HepG2 (cell line): ENCODE results near the gene PIGL. TPM values are rescaled to one million over a fixed set of nuclear protein-coding genes. Genes with fewer than 3 reads are reported as not detected.

Experiments used
- ATAC-seq: fragments of 200-7000 bp; cut with Tn5 transposase; 3 replicates; pipeline ENCODE4 v1.9.1; 2020; ENCODE audit warnings: mild to moderate bottlenecking, moderate library complexity
- BruUV-seq: library from RNA; stranded (reverse); fragments of 400-500 nt; replicated peaks from 2 replicates; lab custom pipeline; 2021; lab: Mats Ljungman, UMichigan
- CTCF ChIA-PET: fragments of 300-600 bp; formaldehyde crosslinking; extraction: SDS; loops from one replicate; lab custom pipeline; 2021; ENCODE audit warnings: low total read pairs, inconsistent platforms, low intra/inter-chr PET ratio; lab: Yijun Ruan, JAX
- POLR2A ChIA-PET: fragments of 350-600 bp; sonication (Branson Sonifier 250); formaldehyde crosslinking; loops from one replicate; lab custom pipeline; 2020; ENCODE audit warnings: antibody characterized with exemption, inconsistent platforms; lab: Yijun Ruan, JAX
- DNase-seq: peaks from one replicate; pipeline ENCODE4 v3.0.0-alpha.2; 2015; ENCODE audit warnings: low spot score
- FAIRE-seq: peaks from 3 replicates; lab custom pipeline; 2011; peaks lifted over from hg19 to GRCh38; lab: Jason Lieb, UNC
- H2AFZ ChIP-seq: one replicate; pipeline ENCODE4 v1.6.1; 2011; ENCODE audit warnings: low read length, inconsistent platforms
- H3K27ac ChIP-seq: fragments of 300-600 bp; 3 replicates; pipeline ENCODE4 v1.8.0; 2011; ENCODE audit warnings: mixed run types, mild to moderate bottlenecking, mixed read lengths, low read length, inconsistent platforms; ENCODE audit not compliant: insufficient read depth; ENCODE audit errors: extremely low read length
- H3K27me3 ChIP-seq, 2 experiments: fragments of 200-600 bp in 1 of 2; 2 replicates in 1 of 2; 3 replicates in 1 of 2; pipeline versions ENCODE4 v1.6.0 to v1.8.0; 2011; ENCODE audit warnings: low read length in 2 of 2, mild to moderate bottlenecking in 2 of 2, moderate library complexity in 2 of 2, inconsistent platforms in 1 of 2; ENCODE audit not compliant: insufficient read depth in 2 of 2, control insufficient read depth in 1 of 2
- H3K36me3 ChIP-seq, 2 experiments: fragments of 200-600 bp in 1 of 2; replicated peaks in 1 of 2; 2 replicates in 1 of 2; 3 replicates in 1 of 2; pipeline versions ENCODE4 v1.5.1 to v1.8.0; 2011; ENCODE audit warnings: low read length in 2 of 2, inconsistent platforms in 1 of 2; ENCODE audit not compliant: insufficient read depth in 2 of 2, control insufficient read depth in 1 of 2
- H3K4me1 ChIP-seq: 2 replicates; pipeline ENCODE4 v1.5.1; 2012; ENCODE audit warnings: low read length, inconsistent platforms; ENCODE audit not compliant: insufficient read depth
- H3K4me2 ChIP-seq: 2 replicates; pipeline ENCODE4 v1.6.0; 2011; ENCODE audit warnings: low read depth, low read length, inconsistent platforms
- H3K4me3 ChIP-seq, 3 experiments: fragments of 200-600 bp in 1 of 3; sonication (generic), shearing (Covaris generic) in 1 of 3; replicated peaks in 1 of 3; 2 replicates each; pipeline ENCODE4 v1.5.1; 2011 to 2016; ENCODE audit warnings: low read length in 3 of 3, inconsistent platforms in 2 of 3, low read depth in 2 of 3, mild to moderate bottlenecking in 2 of 3, control low read depth in 1 of 3, mixed read lengths in 1 of 3; ENCODE audit not compliant: insufficient read depth in 1 of 3
- H3K79me2 ChIP-seq: one replicate; pipeline ENCODE4 v1.6.1; 2011; ENCODE audit warnings: low read length, inconsistent platforms; ENCODE audit not compliant: insufficient read depth
- H3K9ac ChIP-seq: 2 replicates; pipeline ENCODE4 v1.6.0; 2011; ENCODE audit warnings: mild to moderate bottlenecking, low read depth, low read length, inconsistent platforms; ENCODE audit not compliant: insufficient read depth
- H3K9me3 ChIP-seq: 2 replicates; pipeline ENCODE4 v1.5.1; 2012; ENCODE audit warnings: mild to moderate bottlenecking, low read length
- H4K20me1 ChIP-seq: 2 replicates; pipeline ENCODE4 v1.6.0; 2011; ENCODE audit warnings: inconsistent platforms, mild to moderate bottlenecking, low read length, moderate library complexity; ENCODE audit not compliant: insufficient read depth
- ELF3 ChIP-seq: IDR thresholded peaks from 2 replicates; pipeline ENCODE4 v1.6.1; 2016; ENCODE audit warnings: missing genetic modification reagents, missing compliant biosample characterization
- GATAD2A ChIP-seq: IDR thresholded peaks from 2 replicates; pipeline ENCODE4 v1.6.1; 2016
- HNF4A ChIP-seq: sonication (generic); formaldehyde crosslinking; IDR thresholded peaks from 2 replicates; pipeline ENCODE4 v1.4.0; 2020; ENCODE audit warnings: missing genetic modification reagents
- HNF4G ChIP-seq, 2 experiments: sonication (generic) in 1 of 2; formaldehyde crosslinking in 1 of 2; IDR thresholded peaks; 2 replicates each; pipeline versions ENCODE4 v1.4.0 to v1.6.1; 2011 to 2020; ENCODE audit warnings: borderline replicate concordance in 2 of 2, low read depth in 2 of 2, mild to moderate bottlenecking in 2 of 2, low read length in 1 of 2, missing genetic modification reagents in 1 of 2, moderate library complexity in 1 of 2
- MTF1 ChIP-seq: sonication (generic); formaldehyde crosslinking; IDR thresholded peaks from 2 replicates; pipeline ENCODE4 v1.5.0; 2020; ENCODE audit warnings: missing genetic modification reagents
- NR2F6 ChIP-seq, 2 experiments: IDR thresholded peaks; 2 replicates each; pipeline ENCODE4 v1.6.1; 2016; ENCODE audit warnings: antibody characterized with exemption in 1 of 2, mild to moderate bottlenecking in 1 of 2
- RARA ChIP-seq: IDR thresholded peaks from 2 replicates; pipeline ENCODE4 v1.6.1; 2016; ENCODE audit warnings: missing genetic modification reagents, missing compliant biosample characterization
- RCOR2 ChIP-seq: IDR thresholded peaks from 2 replicates; pipeline ENCODE4 v1.6.1; 2016; ENCODE audit warnings: missing biosample characterization, missing genetic modification reagents
- ZGPAT ChIP-seq: IDR thresholded peaks from 2 replicates; pipeline ENCODE4 v1.6.1; 2016; ENCODE audit warnings: mild to moderate bottlenecking
- ZNF253 ChIP-seq: sonication (generic); formaldehyde crosslinking; IDR thresholded peaks from 2 replicates; pipeline ENCODE4 v1.8.0; 2022; ENCODE audit warnings: mild to moderate bottlenecking, missing genetic modification reagents, borderline replicate concordance
- WGBS: methylation state at CpG from one replicate; pipeline ENCODE4 v1.1.6; 2017; ENCODE audit warnings: low lambda C conversion rate; 5-methylcytosine and 5-hydroxymethylcytosine counted together
- in situ Hi-C: cut with HindIII; loops from 2 replicates; pipeline ENCODE4 v1.10.0; 2017; ENCODE audit warnings: low pct_unique_long_range_greater_than_20kb; ENCODE audit not compliant: extremely low pct_ligation_motif_present
- intact Hi-C: fragments of 100-400 bp; cut with micrococcal nuclease; formaldehyde crosslinking; loops from one replicate; pipeline ENCODE4 v1.10.0; 2022; ENCODE audit not compliant: unreplicated experiment
- polyA plus RNA-seq, 8 experiments: library from polyadenylated mRNA; depleted of rRNA in 3 of 8; stranded (reverse) in 7 of 8; unstranded in 1 of 8; fragments of >200 nt; fragmentation: Illumina TruSeq in 4 of 8; extraction: Trizol in 4 of 8; gene quantifications; 2 replicates each; pipeline versions ENCODE4 v1.2.1 to v1.2.3, GENCODE V29; 2011 to 2016; ENCODE audit warnings: low read depth in 4 of 8, missing spikeins in 1 of 8, mixed read lengths in 1 of 8; ENCODE audit not compliant: insufficient read depth in 1 of 8
- total RNA-seq, 5 experiments: library from RNA; depleted of rRNA; stranded (reverse); fragments of >200 nt; fragmentation: Illumina TruSeq; extraction: Trizol; gene quantifications; 2 replicates each; pipeline ENCODE4 v1.2.3, GENCODE V29; 2016; ENCODE audit warnings: low read depth in 1 of 5
- TF ChIP-seq, protein P1 (sequence below): sonication (generic); formaldehyde crosslinking; IDR thresholded peaks from 2 replicates; pipeline ENCODE4 v1.4.0; 2020; ENCODE audit warnings: missing genetic modification reagents, mild to moderate bottlenecking, borderline replicate concordance
- TF ChIP-seq, protein P2 (sequence below): IDR thresholded peaks from 2 replicates; pipeline ENCODE4 v1.4.0; 2020; ENCODE audit warnings: mild to moderate bottlenecking, missing genetic modification reagents

The PIGL gene
- total and polyA plus RNA-seq, 2 of the 13 experiments (the other 11 are each of a cell fraction or from before 2014, with no cell fraction given) = 28.5 to 63.8 TPM

GRCh38 chr17:16212793-16213192 lies 4.2 kb upstream of the PIGL start:
- ATAC-seq (no peak), DNase-seq (peak; percentile 10), FAIRE-seq (no peak)
- ChIA-PET CTCF (no interaction called here), POLR2A (interaction anchor here (1.2 to 6.3 kb wide), 2 partner anchors 75 to 85 kb away, joined by 4 to 77 read pairs; no protein-coding TSS in a partner anchor)
- H2AFZ ChIP-seq = no peak overlapping the region
- in situ Hi-C loops = no loop called here
- no peaks in the 10 kb centered on the region for H3K9me3 ChIP-seq
- WGBS = 18% methylated on average over 6 of the region's 6 CpGs
- peaks cover 23% of the 10 kb centered on the region; the same call in 1 of the 2 replicates for H4K20me1 ChIP-seq
- no peaks in the 10 kb centered on the region for H3K36me3 ChIP-seq
- peak overlapping the region; percentile 17 for H3K27ac ChIP-seq
- 0 out of 2 replicates have a peak overlapping the region, but pooled peaks have one; percentile 23 for H3K9ac ChIP-seq
- TF ChIP-seq RARA (CRISPR knock-in tag) (0 out of 2 replicates have a peak, but pooled peaks have one; percentile 10), RCOR2 (CRISPR knock-in tag) (peak; percentile 29; the same call in 1 of the 2 replicates), ZNF253 (CRISPR knock-in tag) (no peak), NR2F6 (IDR thresholded peaks at IDR 0.05) (peak; percentile 42), NR2F6 (CRISPR knock-in tag; IDR thresholded peaks at IDR 0.05) (0 out of 2 replicates have a peak, but pooled peaks have one; percentile 15), ZGPAT (CRISPR knock-in tag) (peak; percentile 39; the same call in 1 of the 2 replicates), HNF4G (IDR thresholded peaks at IDR 0.05; ENCODE audit: borderline replicate concordance, low read depth, low read length) (peak; percentile 41; the same call in 1 of the 2 replicates), HNF4G (CRISPR knock-in tag; IDR thresholded peaks at IDR 0.05; ENCODE audit: borderline replicate concordance, low read depth) (no peak), MTF1 (no peak), ELF3 (CRISPR knock-in tag) (no peak), GATAD2A (CRISPR knock-in tag) (peak; percentile 37; the same call in 1 of the 2 replicates), HNF4A (CRISPR knock-in tag) (peak; percentile 55; the same call in 1 of the 2 replicates)
- TF ChIP-seq, protein P1, sequence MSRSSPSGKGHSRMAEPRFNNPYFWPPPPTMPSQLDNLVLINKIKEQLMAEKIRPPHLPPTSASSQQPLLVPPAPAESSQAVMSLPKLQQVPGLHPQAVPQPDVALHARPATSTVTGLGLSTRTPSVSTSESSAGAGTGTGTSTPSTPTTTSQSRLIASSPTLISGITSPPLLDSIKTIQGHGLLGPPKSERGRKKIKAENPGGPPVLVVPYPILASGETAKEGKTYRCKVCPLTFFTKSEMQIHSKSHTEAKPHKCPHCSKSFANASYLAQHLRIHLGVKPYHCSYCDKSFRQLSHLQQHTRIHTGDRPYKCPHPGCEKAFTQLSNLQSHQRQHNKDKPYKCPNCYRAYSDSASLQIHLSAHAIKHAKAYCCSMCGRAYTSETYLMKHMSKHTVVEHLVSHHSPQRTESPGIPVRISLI = peak; percentile 57; the same call in 1 of the 2 replicates
- TF ChIP-seq, protein P2, sequence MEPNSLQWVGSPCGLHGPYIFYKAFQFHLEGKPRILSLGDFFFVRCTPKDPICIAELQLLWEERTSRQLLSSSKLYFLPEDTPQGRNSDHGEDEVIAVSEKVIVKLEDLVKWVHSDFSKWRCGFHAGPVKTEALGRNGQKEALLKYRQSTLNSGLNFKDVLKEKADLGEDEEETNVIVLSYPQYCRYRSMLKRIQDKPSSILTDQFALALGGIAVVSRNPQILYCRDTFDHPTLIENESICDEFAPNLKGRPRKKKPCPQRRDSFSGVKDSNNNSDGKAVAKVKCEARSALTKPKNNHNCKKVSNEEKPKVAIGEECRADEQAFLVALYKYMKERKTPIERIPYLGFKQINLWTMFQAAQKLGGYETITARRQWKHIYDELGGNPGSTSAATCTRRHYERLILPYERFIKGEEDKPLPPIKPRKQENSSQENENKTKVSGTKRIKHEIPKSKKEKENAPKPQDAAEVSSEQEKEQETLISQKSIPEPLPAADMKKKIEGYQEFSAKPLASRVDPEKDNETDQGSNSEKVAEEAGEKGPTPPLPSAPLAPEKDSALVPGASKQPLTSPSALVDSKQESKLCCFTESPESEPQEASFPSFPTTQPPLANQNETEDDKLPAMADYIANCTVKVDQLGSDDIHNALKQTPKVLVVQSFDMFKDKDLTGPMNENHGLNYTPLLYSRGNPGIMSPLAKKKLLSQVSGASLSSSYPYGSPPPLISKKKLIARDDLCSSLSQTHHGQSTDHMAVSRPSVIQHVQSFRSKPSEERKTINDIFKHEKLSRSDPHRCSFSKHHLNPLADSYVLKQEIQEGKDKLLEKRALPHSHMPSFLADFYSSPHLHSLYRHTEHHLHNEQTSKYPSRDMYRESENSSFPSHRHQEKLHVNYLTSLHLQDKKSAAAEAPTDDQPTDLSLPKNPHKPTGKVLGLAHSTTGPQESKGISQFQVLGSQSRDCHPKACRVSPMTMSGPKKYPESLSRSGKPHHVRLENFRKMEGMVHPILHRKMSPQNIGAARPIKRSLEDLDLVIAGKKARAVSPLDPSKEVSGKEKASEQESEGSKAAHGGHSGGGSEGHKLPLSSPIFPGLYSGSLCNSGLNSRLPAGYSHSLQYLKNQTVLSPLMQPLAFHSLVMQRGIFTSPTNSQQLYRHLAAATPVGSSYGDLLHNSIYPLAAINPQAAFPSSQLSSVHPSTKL (CRISPR knock-in tag) = 0 out of 2 replicates have a peak, but pooled peaks have one; percentile 21
- H3K4me3 ChIP-seq = peak overlapping the region; percentile 84 to 91 (median 88); a peak in 5 of 6 replicates
- H3K79me2 ChIP-seq = peaks cover 87% of the 10 kb centered on the region
- H3K4me2 ChIP-seq = peak overlapping the region; percentile 82
- BruUV-seq = no TSS peak
- peaks cover 28% of the 10 kb centered on the region for H3K4me1 ChIP-seq
- intact Hi-C loops = no loop called here
- H3K27me3 ChIP-seq = no peaks in the 10 kb centered on the region; a peak in 1 of 5 replicates
